ENCODE measurements around the gene APOBEC3F. TPM values are rescaled to one million over a fixed set of nuclear protein-coding genes. Genes with fewer than 3 reads are reported as not detected.
"Not testable (repeated sequence)": the region's sequence is repeated elsewhere in the genome, so short reads cannot be mapped to it uniquely, and the experiment has no call there.

APOBEC3F gene
- total RNA-seq, 4 donors from 2014 or later = 2.8 to 5.0 (median 3.9) TPM

GRCh38 chr22:39007177-39007576 lies 33.5 kb upstream of the APOBEC3F start:
- no peaks in the 10 kb centered on the region for H3K9me3 ChIP-seq
- no peak for DNase-seq (ENCODE audit: extremely low spot score)
- peaks cover 0 to 9% (median 8%) of the 10 kb centered on the region in 4 donors for H3K4me1 ChIP-seq
- H3K4me3 ChIP-seq = no peak overlapping the region
- 94% methylated on average over 5 of the region's 5 CpGs for WGBS
- H3K27me3 ChIP-seq = no peaks in the 10 kb centered on the region
- TF ChIP-seq CTCF (IDR thresholded peaks at IDR 0.05) (no peak), EP300 (IDR thresholded peaks at IDR 0.05) (no peak), POLR2A (IDR thresholded peaks at IDR 0.05; ENCODE audit: low read depth) (no peak), POLR2AphosphoS5 (IDR thresholded peaks at IDR 0.05) (no peak)
- H3K27ac ChIP-seq (replicated peaks in 1 of 4) = no peak overlapping the region
- intact Hi-C loops (cut with DNase I) = no loop called here
- H3K36me3 ChIP-seq = no peaks in the 10 kb centered on the region

- intact Hi-C loops (cut with DNase I); H3K27ac ChIP-seq (replicated peaks in 1 of 4); DNase-seq (ENCODE audit: extremely low spot score); H3K36me3 ChIP-seq; H3K27me3 ChIP-seq; H3K4me1 ChIP-seq; H3K4me3 ChIP-seq; H3K9me3 ChIP-seq: not testable (repeated sequence)
- WGBS = 74% methylated on average over 8 of the region's 8 CpGs
These were observed 32.3 kb upstream of the APOBEC3F start for GRCh38 chr22:39008271-39008850.

- Histone ChIP-seq H3K4me1 (peaks cover 7 to 23% (median 21%) of the 10 kb centered on the region in 4 donors), H3K36me3 (no peaks in the 10 kb centered on the region), H3K27ac (replicated peaks in 1 of 4) (no peak overlapping the region), H3K9me3 (no peaks in the 10 kb centered on the region), H3K27me3 (no peaks in the 10 kb centered on the region), H3K4me3 (no peak overlapping the region)
- no peak for DNase-seq (ENCODE audit: extremely low spot score)
- intact Hi-C loops (cut with DNase I) = loop anchor here (5.0 kb wide), 2 partner anchors 106 to 306 kb away; partner anchors contain the start of gene RPL3
- TF ChIP-seq CTCF (IDR thresholded peaks at IDR 0.05) (no peak), POLR2AphosphoS5 (IDR thresholded peaks at IDR 0.05) (no peak), POLR2A (IDR thresholded peaks at IDR 0.05; ENCODE audit: low read depth) (no peak), EP300 (IDR thresholded peaks at IDR 0.05) (no peak)
- 84% methylated on average over 15 of the region's 15 CpGs for WGBS
These were observed 29.7 kb upstream of the APOBEC3F start for GRCh38 chr22:39010946-39011345.

- H3K27me3 ChIP-seq = no peaks in the 10 kb centered on the region
- peaks cover 0 to 4% (median 0%) of the 10 kb centered on the region in 4 donors for H3K36me3 ChIP-seq
- intact Hi-C loops (cut with DNase I) = loop anchor here (5.0 kb wide), 2 partner anchors 104 to 304 kb away; partner anchors contain the start of gene RPL3
- DNase-seq (ENCODE audit: extremely low spot score) = no peak
- peak overlapping the region in 1 of 4 donors; percentile 83 for H3K27ac ChIP-seq (replicated peaks in 1 of 4)
- no peak overlapping the region for H3K4me3 ChIP-seq
- H3K9me3 ChIP-seq = no peaks in the 10 kb centered on the region
- no peak for TF ChIP-seq CTCF (IDR thresholded peaks at IDR 0.05)
- TF ChIP-seq POLR2AphosphoS5 (IDR thresholded peaks at IDR 0.05) = no peak
- no peak for TF ChIP-seq POLR2A (IDR thresholded peaks at IDR 0.05; ENCODE audit: low read depth)
- no peak for TF ChIP-seq EP300 (IDR thresholded peaks at IDR 0.05)
- 93% methylated on average over 29 of the region's 29 CpGs for WGBS
- peaks cover 7 to 23% (median 21%) of the 10 kb centered on the region in 4 donors for H3K4me1 ChIP-seq
These were observed 27.8 kb upstream of the APOBEC3F start for GRCh38 chr22:39012533-39013511.

- intact Hi-C loops (cut with DNase I) = loop anchor here (5.0 kb wide), 2 partner anchors 104 to 304 kb away; partner anchors contain the start of gene RPL3
- peak overlapping the region; percentile 79 to 83 (median 83) for H3K27ac ChIP-seq (replicated peaks in 1 of 4)
- DNase-seq (ENCODE audit: extremely low spot score); H3K36me3 ChIP-seq; H3K27me3 ChIP-seq; H3K9me3 ChIP-seq: not testable (repeated sequence)
- peaks cover 7 to 23% (median 21%) of the 10 kb centered on the region in 4 donors for H3K4me1 ChIP-seq
- peak overlapping the region; percentile 52 to 66 (median 62) for H3K4me3 ChIP-seq
- WGBS = 84% methylated on average over 6 of the region's 6 CpGs
These were observed 27.1 kb upstream of the APOBEC3F start for GRCh38 chr22:39013561-39013941.
